Measurements from ENCODE around the gene KDM4C. TPM values are rescaled to one million over a fixed set of nuclear protein-coding genes. Genes with fewer than 3 reads are reported as not detected.

The KDM4C gene
- total RNA-seq, 1 donor from 2014 or later, result 18.2 TPM

DNA sequence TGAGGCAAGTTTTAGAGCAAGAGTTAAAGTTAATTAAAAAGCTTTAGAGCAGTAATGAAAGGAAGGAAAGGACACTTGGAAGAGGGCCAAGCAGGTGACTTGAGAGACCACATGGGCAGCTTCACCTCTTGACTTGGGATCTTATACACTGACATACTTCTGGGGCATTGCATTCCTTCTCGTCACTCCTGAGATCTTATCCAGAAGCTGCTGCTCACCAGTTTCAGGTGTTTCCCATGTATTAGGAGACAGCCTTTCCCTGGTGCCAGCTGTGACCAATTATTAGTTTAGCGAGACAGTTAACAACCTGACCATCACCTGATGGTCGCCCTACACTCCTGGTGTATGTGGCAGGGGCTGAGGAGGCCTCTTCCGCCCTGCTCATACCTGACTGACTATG, 382.1 kb downstream of the KDM4C start:
- TF ChIP-seq EZH2 (IDR thresholded peaks at IDR 0.05; ENCODE audit: insufficient read depth, low read length) (no peak), CTCF (IDR thresholded peaks at IDR 0.05; ENCODE audit: insufficient read depth, low read depth, low read length) (no peak)
- H3K4me3 ChIP-seq (ENCODE audit: insufficient read depth, low read depth, low read length), result no peak overlapping the region
- no peaks in the 10 kb centered on the region for H4K20me1 ChIP-seq (ENCODE audit: insufficient read depth, low read length)
- H3K4me1 ChIP-seq (ENCODE audit: insufficient read depth, low read length), result no peaks in the 10 kb centered on the region
- FAIRE-seq (no peak), DNase-seq (ENCODE audit: low read depth) (no peak)
- no peaks in the 10 kb centered on the region for H3K27me3 ChIP-seq (ENCODE audit: insufficient read depth, low read length)
- Mint-ChIP-seq H3K9me3 (ENCODE audit: unreplicated experiment) (no peaks in the 10 kb centered on the region), H3K27me3 (ENCODE audit: low read depth, unreplicated experiment) (no peaks in the 10 kb centered on the region), H3K27ac (ENCODE audit: unreplicated experiment) (no peak overlapping the region), H3K36me3 (ENCODE audit: low read depth, unreplicated experiment) (peaks cover 4% of the 10 kb centered on the region), H3K4me3 (ENCODE audit: unreplicated experiment) (no peak overlapping the region), H3K4me1 (ENCODE audit: low read depth, unreplicated experiment) (peaks cover 4% of the 10 kb centered on the region)
- H3K9me3 ChIP-seq (ENCODE audit: insufficient read depth, low read depth, low read length), result no peaks in the 10 kb centered on the region
- H3K9ac ChIP-seq (ENCODE audit: low read length), result no peak overlapping the region
- no peak overlapping the region for H2AFZ ChIP-seq (ENCODE audit: low read depth, low read length)
- H3K27ac ChIP-seq (ENCODE audit: low read depth, low read length), result no peak overlapping the region
- H3K36me3 ChIP-seq (ENCODE audit: insufficient read depth, low read length), result no peaks in the 10 kb centered on the region
- no peak overlapping the region for H3K4me2 ChIP-seq (ENCODE audit: low read length)
- H3K79me2 ChIP-seq (ENCODE audit: insufficient read depth, low read length), result no peaks in the 10 kb centered on the region

GRCh38 chr9:7140401-7140800, 382.6 kb downstream of the KDM4C start:
- Mint-ChIP-seq H3K27me3 (ENCODE audit: low read depth, unreplicated experiment) (no peaks in the 10 kb centered on the region), H3K4me3 (ENCODE audit: unreplicated experiment) (no peak overlapping the region), H3K36me3 (ENCODE audit: low read depth, unreplicated experiment) (peaks cover 1% of the 10 kb centered on the region), H3K27ac (ENCODE audit: unreplicated experiment) (no peak overlapping the region), H3K9me3 (ENCODE audit: unreplicated experiment) (no peaks in the 10 kb centered on the region), H3K4me1 (ENCODE audit: low read depth, unreplicated experiment) (peaks cover 4% of the 10 kb centered on the region)
- no peak overlapping the region for H3K9ac ChIP-seq (ENCODE audit: low read length)
- H3K4me2 ChIP-seq (ENCODE audit: low read length), result no peak overlapping the region
- no peak overlapping the region for H3K4me3 ChIP-seq (ENCODE audit: insufficient read depth, low read depth, low read length)
- no peaks in the 10 kb centered on the region for H3K27me3 ChIP-seq (ENCODE audit: insufficient read depth, low read length)
- H4K20me1 ChIP-seq (ENCODE audit: insufficient read depth, low read length), result no peaks in the 10 kb centered on the region
- FAIRE-seq (no peak), DNase-seq (ENCODE audit: low read depth) (no peak)
- H2AFZ ChIP-seq (ENCODE audit: low read depth, low read length), result no peak overlapping the region
- no peaks in the 10 kb centered on the region for H3K4me1 ChIP-seq (ENCODE audit: insufficient read depth, low read length)
- H3K36me3 ChIP-seq (ENCODE audit: insufficient read depth, low read length), result no peaks in the 10 kb centered on the region
- H3K9me3 ChIP-seq (ENCODE audit: insufficient read depth, low read depth, low read length), result no peaks in the 10 kb centered on the region
- no peaks in the 10 kb centered on the region for H3K79me2 ChIP-seq (ENCODE audit: insufficient read depth, low read length)
- TF ChIP-seq CTCF (IDR thresholded peaks at IDR 0.05; ENCODE audit: insufficient read depth, low read depth, low read length) (no peak), EZH2 (IDR thresholded peaks at IDR 0.05; ENCODE audit: insufficient read depth, low read length) (no peak)
- H3K27ac ChIP-seq (ENCODE audit: low read depth, low read length), result no peak overlapping the region

GRCh38 chr9:7143645-7144200, 385.9 kb downstream of the KDM4C start:
- Mint-ChIP-seq H3K4me3 (ENCODE audit: unreplicated experiment) (no peak overlapping the region), H3K4me1 (ENCODE audit: low read depth, unreplicated experiment) (peaks cover 11% of the 10 kb centered on the region), H3K27ac (ENCODE audit: unreplicated experiment) (no peak overlapping the region), H3K9me3 (ENCODE audit: unreplicated experiment) (no peaks in the 10 kb centered on the region), H3K27me3 (ENCODE audit: low read depth, unreplicated experiment) (no peaks in the 10 kb centered on the region), H3K36me3 (ENCODE audit: low read depth, unreplicated experiment) (peaks cover 3% of the 10 kb centered on the region)
- Histone ChIP-seq H3K4me2 (ENCODE audit: low read length) (no peak overlapping the region), H3K4me1 (ENCODE audit: insufficient read depth, low read length) (no peaks in the 10 kb centered on the region), H3K9ac (ENCODE audit: low read length) (no peak overlapping the region), H3K4me3 (ENCODE audit: insufficient read depth, low read depth, low read length) (no peak overlapping the region), H3K27ac (ENCODE audit: low read depth, low read length) (no peak overlapping the region), H3K79me2 (ENCODE audit: insufficient read depth, low read length) (no peaks in the 10 kb centered on the region), H2AFZ (ENCODE audit: low read depth, low read length) (no peak overlapping the region), H3K36me3 (ENCODE audit: insufficient read depth, low read length) (no peaks in the 10 kb centered on the region), H4K20me1 (ENCODE audit: insufficient read depth, low read length) (no peaks in the 10 kb centered on the region), H3K9me3 (ENCODE audit: insufficient read depth, low read depth, low read length) (no peaks in the 10 kb centered on the region), H3K27me3 (ENCODE audit: insufficient read depth, low read length) (no peaks in the 10 kb centered on the region)
- no peak for FAIRE-seq
- TF ChIP-seq EZH2 (IDR thresholded peaks at IDR 0.05; ENCODE audit: insufficient read depth, low read length) (no peak), CTCF (IDR thresholded peaks at IDR 0.05; ENCODE audit: insufficient read depth, low read depth, low read length) (no peak)
- no peak for DNase-seq (ENCODE audit: low read depth)
